PC-9 (cell line): ENCODE results near the gene SNRPB2.

Experiments
- EZH2 ChIP-seq: fragments of 200-600 bp; sonication (generic); IDR thresholded peaks from 2 replicates; pipeline ENCODE4 v1.8.0; 2017; ENCODE audit warnings: antibody characterized with exemption, low read depth
- TF ChIP-seq, protein P1 (sequence below): fragments of 200-600 bp; sonication (generic); conservative IDR thresholded peaks from 2 replicates; pipeline ENCODE4 v1.6.1; 2017; ENCODE audit warnings: mixed run types, antibody characterized with exemption, mild to moderate bottlenecking, moderate library complexity

DNA sequence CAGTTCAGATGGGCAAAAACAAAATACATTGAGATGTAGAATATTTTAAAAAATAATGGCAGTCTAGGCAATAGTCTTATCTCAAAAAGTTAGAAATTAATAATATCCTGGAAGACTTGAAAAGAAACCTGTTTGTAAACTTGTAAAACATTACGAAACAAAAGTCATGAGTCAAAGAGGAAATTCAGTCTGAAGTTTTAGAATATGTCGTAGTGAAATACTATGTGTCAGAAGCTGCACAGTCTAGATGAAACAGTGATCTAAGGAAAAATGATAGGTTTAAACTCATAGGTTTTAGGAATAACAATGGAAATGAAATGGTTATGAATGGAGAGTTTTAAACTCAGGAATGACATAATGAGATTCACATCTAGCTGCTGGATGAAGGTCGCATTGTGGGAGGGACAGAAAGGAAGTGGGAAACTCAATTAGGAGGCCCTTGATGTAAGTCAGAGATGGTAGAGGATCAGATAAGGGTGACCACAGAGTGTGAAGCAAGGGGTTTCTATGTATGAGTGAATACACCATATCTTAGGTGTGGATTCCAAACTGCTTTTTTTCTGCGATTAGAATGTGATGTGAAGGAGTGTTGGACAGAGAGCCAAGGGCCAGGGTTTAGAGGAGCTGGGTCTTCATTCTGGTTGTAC, 2.8 kb downstream of the SNRPB2 start:
- no peak for TF ChIP-seq EZH2
- TF ChIP-seq, protein P1, sequence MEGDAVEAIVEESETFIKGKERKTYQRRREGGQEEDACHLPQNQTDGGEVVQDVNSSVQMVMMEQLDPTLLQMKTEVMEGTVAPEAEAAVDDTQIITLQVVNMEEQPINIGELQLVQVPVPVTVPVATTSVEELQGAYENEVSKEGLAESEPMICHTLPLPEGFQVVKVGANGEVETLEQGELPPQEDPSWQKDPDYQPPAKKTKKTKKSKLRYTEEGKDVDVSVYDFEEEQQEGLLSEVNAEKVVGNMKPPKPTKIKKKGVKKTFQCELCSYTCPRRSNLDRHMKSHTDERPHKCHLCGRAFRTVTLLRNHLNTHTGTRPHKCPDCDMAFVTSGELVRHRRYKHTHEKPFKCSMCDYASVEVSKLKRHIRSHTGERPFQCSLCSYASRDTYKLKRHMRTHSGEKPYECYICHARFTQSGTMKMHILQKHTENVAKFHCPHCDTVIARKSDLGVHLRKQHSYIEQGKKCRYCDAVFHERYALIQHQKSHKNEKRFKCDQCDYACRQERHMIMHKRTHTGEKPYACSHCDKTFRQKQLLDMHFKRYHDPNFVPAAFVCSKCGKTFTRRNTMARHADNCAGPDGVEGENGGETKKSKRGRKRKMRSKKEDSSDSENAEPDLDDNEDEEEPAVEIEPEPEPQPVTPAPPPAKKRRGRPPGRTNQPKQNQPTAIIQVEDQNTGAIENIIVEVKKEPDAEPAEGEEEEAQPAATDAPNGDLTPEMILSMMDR, result no peak
